CD4-positive, alpha-beta T cell treated with Interleukin-15 for 1 hour (primary cell): ENCODE data around the gene ALDH1B1.
"Not testable (repeated sequence)": the region's sequence is repeated elsewhere in the genome, so short reads cannot be mapped to it uniquely, and the experiment has no call there.

Experiments
- DNase-seq: peaks from one replicate; pipeline ENCODE4 v3.0.0-alpha.2; 2020

Gene ALDH1B1

GRCh38 chr9:38388283-38389223 lies 3.9 kb upstream of the ALDH1B1 start:
- no peak for DNase-seq

DNA sequence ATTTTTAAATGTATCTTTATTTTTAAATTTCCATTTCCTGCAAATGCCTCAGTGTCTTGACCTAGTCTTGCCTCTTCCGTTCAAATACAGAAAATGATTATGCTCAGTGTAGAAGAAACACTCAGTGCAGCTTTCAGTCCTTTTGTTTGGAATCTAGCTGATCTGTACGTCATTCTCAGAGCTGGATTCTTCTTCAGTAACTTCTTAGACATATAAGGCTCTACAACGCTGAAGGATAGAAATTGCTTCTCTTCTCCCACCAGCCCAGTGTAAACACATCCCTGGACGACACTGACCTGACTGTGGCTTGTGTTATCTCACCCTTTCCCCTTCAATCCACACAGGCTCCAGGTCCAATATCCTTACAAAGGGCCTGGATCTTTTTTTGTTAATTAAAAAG lies 3.2 kb upstream of the ALDH1B1 start:
- DNase-seq: no peak

DNA sequence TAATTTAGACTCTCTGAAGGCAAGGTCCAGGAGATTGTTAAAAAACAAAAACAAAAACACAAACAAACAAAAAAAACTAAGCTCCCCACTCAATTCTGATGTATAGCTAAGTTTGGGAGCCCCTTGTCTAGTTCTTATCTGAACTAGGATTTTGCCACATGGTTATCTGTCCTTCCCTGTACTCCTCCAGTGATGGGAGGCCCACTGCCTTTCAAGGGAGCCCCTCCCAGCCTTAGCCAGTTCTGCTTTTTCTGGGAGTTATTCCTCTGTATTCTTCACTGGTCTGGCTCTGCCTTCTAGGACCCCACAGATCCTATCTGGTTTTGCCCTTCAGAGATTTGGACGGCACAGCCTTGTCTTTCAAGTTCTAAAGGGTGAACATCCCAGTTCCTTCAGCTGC lies 2.1 kb upstream of the ALDH1B1 start:
- no peak for DNase-seq

DNA sequence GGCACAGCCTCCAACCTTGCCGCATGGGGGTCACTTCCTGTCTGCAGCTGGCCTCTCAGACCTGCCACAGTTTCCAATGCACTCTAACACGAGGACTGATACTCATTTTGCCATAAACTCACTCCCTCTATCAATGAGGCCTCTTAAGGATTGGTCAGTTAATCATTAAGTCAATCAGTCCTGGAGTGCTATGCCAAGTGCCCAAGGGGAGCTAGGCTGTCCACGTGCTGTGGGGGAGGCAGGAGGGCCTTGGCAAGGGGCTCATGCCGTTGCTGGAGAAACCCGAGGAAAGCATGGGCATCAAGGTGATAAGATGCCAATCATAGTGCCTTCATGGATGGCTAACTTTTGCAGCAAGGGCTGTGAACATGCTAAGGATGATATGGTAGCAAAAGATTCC lies 1.7 kb upstream of the ALDH1B1 start:
- no peak for DNase-seq

GRCh38 chr9:38391278-38392118 lies 1.0 kb upstream of the ALDH1B1 start:
- DNase-seq: no peak

- no peak for DNase-seq
These were observed 760 bp downstream of the ALDH1B1 start for GRCh38 chr9:38393128-38393796.

DNA sequence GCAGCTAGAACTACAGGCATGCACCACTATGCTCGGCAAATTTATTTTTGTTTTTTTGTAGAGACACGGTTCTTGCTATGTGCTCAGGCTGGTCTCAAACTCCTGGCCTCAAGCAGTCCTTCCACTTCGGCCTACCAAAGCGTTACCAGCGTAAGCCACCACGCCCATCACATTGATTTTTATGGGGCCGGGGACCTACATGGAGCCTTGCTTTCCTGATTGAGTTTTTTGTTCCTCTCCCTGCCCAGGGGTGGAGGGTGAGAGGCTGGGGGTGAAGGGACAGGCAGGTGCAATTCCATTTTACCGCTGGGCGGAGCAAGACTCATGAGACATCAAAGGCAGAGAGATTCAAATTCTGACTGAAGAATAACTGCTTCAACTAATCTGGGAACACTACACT lies 1.9 kb downstream of the ALDH1B1 start:
- no peak for DNase-seq

DNA sequence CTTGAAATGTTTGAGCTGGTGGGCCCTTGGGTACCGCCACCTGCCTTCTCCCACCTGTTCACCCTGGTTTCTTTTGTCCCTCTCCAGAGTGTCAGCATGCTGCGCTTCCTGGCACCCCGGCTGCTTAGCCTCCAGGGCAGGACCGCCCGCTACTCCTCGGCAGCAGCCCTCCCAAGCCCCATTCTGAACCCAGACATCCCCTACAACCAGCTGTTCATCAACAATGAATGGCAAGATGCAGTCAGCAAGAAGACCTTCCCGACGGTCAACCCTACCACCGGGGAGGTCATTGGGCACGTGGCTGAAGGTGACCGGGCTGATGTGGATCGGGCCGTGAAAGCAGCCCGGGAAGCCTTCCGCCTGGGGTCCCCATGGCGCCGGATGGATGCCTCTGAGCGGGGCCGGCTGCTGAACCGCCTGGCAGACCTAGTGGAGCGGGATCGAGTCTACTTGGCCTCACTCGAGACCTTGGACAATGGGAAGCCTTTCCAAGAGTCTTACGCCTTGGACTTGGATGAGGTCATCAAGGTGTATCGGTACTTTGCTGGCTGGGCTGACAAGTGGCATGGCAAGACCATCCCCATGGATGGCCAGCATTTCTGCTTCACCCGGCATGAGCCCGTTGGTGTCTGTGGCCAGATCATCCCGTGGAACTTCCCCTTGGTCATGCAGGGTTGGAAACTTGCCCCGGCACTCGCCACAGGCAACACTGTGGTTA lies 3.3 kb downstream of the ALDH1B1 start:
- no peak for DNase-seq

DNA sequence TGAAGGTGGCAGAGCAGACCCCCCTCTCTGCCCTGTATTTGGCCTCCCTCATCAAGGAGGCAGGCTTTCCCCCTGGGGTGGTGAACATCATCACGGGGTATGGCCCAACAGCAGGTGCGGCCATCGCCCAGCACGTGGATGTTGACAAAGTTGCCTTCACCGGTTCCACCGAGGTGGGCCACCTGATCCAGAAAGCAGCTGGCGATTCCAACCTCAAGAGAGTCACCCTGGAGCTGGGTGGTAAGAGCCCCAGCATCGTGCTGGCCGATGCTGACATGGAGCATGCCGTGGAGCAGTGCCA lies 3.8 kb downstream of the ALDH1B1 start:
- DNase-seq: no peak

GRCh38 chr9:38399191-38399590 lies 6.7 kb downstream of the ALDH1B1 start:
- not testable (repeated sequence) for DNase-seq

- no peak for DNase-seq
These were observed 9.5 kb downstream of the ALDH1B1 start for GRCh38 chr9:38401994-38402393.

DNA sequence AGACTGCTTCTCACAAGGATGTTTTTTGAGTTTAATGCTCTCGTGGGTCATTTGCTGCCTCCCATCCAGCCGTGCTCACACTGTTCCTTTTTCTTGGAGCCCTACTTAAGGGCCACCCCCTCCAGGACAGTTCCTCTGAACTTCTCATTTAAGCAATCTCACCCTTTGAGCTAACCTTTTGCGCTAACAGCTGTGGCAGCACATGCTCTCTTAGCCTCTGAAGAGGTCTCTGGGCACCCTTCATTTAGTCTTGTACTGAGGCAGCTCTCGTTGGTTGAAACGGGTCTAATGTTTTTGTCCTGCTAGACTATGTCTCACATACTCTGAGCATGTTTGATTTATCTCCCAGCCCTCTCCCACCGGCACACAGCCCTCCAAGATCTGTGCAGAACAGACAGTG lies 11.8 kb downstream of the ALDH1B1 start:
- no peak for DNase-seq

GRCh38 chr9:38405785-38406184 lies 13.3 kb downstream of the ALDH1B1 start:
- DNase-seq: no peak

GRCh38 chr9:38406476-38407186 lies 14.1 kb downstream of the ALDH1B1 start:
- no peak for DNase-seq

- DNase-seq: no peak
These were observed 16.2 kb downstream of the ALDH1B1 start for GRCh38 chr9:38408719-38409118.

- no peak for DNase-seq
These were observed 20.2 kb downstream of the ALDH1B1 start for GRCh38 chr9:38412751-38413150.

GRCh38 chr9:38413283-38413682 lies 20.8 kb downstream of the ALDH1B1 start:
- DNase-seq: no peak

DNA sequence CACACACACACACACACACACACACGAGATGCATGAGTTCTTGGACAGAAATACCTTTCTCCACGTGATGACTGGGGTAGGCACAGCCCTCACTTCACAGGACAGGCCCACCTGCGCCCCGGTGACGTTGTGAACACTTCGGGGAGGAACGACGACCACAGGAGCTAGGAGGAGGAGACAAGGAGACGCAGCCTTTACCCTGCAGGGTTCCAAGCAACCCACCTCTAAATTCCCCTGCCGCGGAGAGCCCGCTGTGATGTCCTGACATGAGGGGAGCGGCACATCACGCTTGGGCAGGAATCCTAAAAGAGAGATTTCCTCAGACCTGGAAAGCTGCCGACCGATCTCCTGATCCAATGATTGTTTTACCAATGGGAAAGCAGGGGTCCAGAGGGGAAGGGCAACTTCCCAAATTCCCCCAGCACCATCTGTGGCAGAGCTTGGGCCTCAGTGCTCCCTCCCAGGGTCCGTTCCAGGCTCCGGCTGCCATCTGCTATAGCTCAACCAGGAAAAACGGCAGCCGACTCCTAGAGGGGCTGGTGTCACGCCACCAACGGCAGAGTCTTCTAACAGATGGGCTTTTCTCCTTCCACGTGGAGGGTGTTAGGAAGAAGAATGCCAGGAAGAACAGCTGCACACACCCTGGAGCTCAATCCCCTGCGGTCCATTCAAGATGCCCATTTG lies 21.7 kb downstream of the ALDH1B1 start:
- no peak for DNase-seq

DNA sequence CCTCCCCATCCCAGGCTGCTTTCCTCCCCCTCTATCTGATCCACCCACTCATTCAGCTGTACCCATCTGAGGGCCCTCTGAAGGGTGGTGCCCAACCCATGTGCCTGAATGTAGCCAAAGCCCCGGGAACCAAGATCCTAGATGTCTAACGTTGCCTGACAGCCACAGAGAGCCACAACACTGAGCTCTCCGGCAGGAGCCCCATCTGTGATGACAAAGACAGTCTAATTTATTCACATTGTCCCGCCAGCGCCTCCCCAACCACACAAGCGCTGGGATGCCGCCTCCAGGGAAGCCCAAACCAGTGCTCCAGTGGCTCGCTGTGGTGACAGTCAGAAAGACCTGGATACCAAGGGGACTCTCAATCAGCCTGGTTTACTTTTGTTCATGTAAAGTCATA lies 23.4 kb downstream of the ALDH1B1 start:
- DNase-seq: no peak

- DNase-seq: no peak
These were observed 24.0 kb downstream of the ALDH1B1 start for GRCh38 chr9:38416461-38416860.
